Measurements from ENCODE around the gene C12orf76. TPM values are rescaled to one million over a fixed set of nuclear protein-coding genes. Genes with fewer than 3 reads are reported as not detected.

The C12orf76 gene
- total and polyA plus RNA-seq, 2 of the 13 experiments (the other 11 are each of a cell fraction or from before 2014, with no cell fraction given): 15.8 to 38.4 TPM

DNA sequence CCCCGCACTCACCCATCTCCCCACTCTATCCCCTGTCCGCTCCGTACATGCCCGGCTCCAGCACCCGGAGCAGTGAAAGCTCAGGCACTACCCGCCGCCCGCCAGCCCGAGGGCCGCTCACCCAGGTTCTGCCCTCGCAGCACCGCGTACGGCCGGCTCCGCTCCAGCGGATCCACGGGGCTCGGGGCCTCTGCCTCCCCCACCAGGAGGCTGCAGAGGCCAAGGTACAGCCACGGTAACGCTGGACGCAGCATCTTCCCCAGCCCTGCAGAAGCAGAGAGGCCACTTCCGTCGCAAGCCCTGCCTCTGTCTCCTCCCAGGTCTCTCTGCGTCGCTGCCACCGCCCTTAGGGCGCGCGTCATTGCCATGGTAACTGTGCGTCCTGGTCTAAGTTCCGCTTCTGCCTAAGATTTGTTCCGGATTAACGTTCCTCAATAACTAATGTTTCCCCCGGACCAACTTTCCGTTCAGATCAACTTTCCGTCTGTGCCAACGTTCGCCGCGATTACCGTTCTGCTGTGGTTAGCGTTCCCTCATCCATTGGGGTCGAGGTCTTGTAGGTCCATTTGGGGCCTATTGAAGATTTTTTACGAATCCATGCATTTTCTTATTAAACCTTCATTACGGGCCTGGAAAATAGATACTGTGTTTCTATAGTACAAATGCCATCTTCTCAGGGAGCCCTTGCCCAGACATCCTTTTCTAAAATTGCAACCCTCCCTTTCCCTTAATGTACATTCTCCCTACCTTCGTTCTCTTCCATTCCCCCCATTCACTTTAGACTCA is at the start of gene C12orf76 (continued):
- TF ChIP-seq, protein P1, sequence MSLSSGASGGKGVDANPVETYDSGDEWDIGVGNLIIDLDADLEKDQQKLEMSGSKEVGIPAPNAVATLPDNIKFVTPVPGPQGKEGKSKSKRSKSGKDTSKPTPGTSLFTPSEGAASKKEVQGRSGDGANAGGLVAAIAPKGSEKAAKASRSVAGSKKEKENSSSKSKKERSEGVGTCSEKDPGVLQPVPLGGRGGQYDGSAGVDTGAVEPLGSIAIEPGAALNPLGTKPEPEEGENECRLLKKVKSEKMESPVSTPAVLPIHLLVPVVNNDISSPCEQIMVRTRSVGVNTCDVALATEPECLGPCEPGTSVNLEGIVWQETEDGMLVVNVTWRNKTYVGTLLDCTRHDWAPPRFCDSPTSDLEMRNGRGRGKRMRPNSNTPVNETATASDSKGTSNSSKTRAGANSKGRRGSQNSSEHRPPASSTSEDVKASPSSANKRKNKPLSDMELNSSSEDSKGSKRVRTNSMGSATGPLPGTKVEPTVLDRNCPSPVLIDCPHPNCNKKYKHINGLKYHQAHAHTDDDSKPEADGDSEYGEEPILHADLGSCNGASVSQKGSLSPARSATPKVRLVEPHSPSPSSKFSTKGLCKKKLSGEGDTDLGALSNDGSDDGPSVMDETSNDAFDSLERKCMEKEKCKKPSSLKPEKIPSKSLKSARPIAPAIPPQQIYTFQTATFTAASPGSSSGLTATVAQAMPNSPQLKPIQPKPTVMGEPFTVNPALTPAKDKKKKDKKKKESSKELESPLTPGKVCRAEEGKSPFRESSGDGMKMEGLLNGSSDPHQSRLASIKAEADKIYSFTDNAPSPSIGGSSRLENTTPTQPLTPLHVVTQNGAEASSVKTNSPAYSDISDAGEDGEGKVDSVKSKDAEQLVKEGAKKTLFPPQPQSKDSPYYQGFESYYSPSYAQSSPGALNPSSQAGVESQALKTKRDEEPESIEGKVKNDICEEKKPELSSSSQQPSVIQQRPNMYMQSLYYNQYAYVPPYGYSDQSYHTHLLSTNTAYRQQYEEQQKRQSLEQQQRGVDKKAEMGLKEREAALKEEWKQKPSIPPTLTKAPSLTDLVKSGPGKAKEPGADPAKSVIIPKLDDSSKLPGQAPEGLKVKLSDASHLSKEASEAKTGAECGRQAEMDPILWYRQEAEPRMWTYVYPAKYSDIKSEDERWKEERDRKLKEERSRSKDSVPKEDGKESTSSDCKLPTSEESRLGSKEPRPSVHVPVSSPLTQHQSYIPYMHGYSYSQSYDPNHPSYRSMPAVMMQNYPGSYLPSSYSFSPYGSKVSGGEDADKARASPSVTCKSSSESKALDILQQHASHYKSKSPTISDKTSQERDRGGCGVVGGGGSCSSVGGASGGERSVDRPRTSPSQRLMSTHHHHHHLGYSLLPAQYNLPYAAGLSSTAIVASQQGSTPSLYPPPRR (CRISPR knock-in tag; IDR thresholded peaks at IDR 0.05; ENCODE audit: borderline replicate concordance): 0 out of 2 replicates have a peak, but pooled peaks have one; percentile 72
- TF ChIP-seq JARID2 (CRISPR knock-in tag; IDR thresholded peaks at IDR 0.05; ENCODE audit: insufficient replicate concordance): no peak
- no peak for TF ChIP-seq ZNF589 (CRISPR knock-in tag; conservative IDR thresholded peaks at IDR 0.05)
- no peak for TF ChIP-seq ZNF282 (IDR thresholded peaks at IDR 0.05; ENCODE audit: partially characterized antibody)
- TF ChIP-seq, protein P2, sequence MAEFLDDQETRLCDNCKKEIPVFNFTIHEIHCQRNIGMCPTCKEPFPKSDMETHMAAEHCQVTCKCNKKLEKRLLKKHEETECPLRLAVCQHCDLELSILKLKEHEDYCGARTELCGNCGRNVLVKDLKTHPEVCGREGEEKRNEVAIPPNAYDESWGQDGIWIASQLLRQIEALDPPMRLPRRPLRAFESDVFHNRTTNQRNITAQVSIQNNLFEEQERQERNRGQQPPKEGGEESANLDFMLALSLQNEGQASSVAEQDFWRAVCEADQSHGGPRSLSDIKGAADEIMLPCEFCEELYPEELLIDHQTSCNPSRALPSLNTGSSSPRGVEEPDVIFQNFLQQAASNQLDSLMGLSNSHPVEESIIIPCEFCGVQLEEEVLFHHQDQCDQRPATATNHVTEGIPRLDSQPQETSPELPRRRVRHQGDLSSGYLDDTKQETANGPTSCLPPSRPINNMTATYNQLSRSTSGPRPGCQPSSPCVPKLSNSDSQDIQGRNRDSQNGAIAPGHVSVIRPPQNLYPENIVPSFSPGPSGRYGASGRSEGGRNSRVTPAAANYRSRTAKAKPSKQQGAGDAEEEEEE (CRISPR knock-in tag; IDR thresholded peaks at IDR 0.05; ENCODE audit: borderline replicate concordance): no peak
- TF ChIP-seq ZNF331 (CRISPR knock-in tag; IDR thresholded peaks at IDR 0.05): peak; percentile 61; the same call in 1 of the 2 replicates
- TF ChIP-seq, protein P3, sequence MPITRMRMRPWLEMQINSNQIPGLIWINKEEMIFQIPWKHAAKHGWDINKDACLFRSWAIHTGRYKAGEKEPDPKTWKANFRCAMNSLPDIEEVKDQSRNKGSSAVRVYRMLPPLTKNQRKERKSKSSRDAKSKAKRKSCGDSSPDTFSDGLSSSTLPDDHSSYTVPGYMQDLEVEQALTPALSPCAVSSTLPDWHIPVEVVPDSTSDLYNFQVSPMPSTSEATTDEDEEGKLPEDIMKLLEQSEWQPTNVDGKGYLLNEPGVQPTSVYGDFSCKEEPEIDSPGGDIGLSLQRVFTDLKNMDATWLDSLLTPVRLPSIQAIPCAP (CRISPR knock-in tag; IDR thresholded peaks at IDR 0.05; ENCODE audit: low read depth): no peak
- TF ChIP-seq TARDBP (CRISPR knock-in tag; IDR thresholded peaks at IDR 0.05): peak; percentile 77
- TF ChIP-seq, protein P4, sequence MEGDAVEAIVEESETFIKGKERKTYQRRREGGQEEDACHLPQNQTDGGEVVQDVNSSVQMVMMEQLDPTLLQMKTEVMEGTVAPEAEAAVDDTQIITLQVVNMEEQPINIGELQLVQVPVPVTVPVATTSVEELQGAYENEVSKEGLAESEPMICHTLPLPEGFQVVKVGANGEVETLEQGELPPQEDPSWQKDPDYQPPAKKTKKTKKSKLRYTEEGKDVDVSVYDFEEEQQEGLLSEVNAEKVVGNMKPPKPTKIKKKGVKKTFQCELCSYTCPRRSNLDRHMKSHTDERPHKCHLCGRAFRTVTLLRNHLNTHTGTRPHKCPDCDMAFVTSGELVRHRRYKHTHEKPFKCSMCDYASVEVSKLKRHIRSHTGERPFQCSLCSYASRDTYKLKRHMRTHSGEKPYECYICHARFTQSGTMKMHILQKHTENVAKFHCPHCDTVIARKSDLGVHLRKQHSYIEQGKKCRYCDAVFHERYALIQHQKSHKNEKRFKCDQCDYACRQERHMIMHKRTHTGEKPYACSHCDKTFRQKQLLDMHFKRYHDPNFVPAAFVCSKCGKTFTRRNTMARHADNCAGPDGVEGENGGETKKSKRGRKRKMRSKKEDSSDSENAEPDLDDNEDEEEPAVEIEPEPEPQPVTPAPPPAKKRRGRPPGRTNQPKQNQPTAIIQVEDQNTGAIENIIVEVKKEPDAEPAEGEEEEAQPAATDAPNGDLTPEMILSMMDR (CRISPR knock-in tag; IDR thresholded peaks at IDR 0.05): peak; percentile 75
- TF ChIP-seq HOXD1 (CRISPR knock-in tag; IDR thresholded peaks at IDR 0.05): peak; percentile 50; the same call in 1 of the 2 replicates
- TF ChIP-seq, protein P5, sequence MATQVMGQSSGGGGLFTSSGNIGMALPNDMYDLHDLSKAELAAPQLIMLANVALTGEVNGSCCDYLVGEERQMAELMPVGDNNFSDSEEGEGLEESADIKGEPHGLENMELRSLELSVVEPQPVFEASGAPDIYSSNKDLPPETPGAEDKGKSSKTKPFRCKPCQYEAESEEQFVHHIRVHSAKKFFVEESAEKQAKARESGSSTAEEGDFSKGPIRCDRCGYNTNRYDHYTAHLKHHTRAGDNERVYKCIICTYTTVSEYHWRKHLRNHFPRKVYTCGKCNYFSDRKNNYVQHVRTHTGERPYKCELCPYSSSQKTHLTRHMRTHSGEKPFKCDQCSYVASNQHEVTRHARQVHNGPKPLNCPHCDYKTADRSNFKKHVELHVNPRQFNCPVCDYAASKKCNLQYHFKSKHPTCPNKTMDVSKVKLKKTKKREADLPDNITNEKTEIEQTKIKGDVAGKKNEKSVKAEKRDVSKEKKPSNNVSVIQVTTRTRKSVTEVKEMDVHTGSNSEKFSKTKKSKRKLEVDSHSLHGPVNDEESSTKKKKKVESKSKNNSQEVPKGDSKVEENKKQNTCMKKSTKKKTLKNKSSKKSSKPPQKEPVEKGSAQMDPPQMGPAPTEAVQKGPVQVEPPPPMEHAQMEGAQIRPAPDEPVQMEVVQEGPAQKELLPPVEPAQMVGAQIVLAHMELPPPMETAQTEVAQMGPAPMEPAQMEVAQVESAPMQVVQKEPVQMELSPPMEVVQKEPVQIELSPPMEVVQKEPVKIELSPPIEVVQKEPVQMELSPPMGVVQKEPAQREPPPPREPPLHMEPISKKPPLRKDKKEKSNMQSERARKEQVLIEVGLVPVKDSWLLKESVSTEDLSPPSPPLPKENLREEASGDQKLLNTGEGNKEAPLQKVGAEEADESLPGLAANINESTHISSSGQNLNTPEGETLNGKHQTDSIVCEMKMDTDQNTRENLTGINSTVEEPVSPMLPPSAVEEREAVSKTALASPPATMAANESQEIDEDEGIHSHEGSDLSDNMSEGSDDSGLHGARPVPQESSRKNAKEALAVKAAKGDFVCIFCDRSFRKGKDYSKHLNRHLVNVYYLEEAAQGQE (IDR thresholded peaks at IDR 0.05; ENCODE audit: borderline replicate concordance in 1 of 2, low read depth in 1 of 2, low read length in 2 of 2): no peak; a peak in 1 of 4 replicates
- TF ChIP-seq EEA1 (CRISPR knock-in tag; IDR thresholded peaks at IDR 0.05; ENCODE audit: borderline replicate concordance): no peak

Measured in HepG2 (cell line).